ENCODE measurements around the gene AUP1.

DNA sequence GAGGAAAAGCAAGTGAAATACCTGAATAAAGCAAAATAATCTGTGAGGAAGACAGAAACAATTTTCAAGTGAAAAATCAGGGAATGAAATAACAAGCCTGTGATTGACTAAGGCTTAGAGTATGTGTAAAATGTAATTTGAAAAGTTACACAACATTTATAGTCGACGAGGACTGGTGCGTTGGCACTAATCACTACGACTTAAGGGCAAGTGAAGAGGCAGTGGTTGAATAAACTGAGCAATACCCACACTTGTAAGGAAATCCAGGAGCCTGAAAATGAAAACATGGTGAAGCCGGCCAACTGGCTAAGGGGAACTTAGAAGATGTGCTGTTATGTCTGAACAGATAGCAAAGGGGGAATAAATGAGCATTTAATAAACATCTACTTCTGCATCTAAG lies 38.4 kb upstream of the AUP1 start:
- TF ChIP-seq POLR2A (IDR thresholded peaks at IDR 0.05) = no peak
- TF ChIP-seq, protein P1, sequence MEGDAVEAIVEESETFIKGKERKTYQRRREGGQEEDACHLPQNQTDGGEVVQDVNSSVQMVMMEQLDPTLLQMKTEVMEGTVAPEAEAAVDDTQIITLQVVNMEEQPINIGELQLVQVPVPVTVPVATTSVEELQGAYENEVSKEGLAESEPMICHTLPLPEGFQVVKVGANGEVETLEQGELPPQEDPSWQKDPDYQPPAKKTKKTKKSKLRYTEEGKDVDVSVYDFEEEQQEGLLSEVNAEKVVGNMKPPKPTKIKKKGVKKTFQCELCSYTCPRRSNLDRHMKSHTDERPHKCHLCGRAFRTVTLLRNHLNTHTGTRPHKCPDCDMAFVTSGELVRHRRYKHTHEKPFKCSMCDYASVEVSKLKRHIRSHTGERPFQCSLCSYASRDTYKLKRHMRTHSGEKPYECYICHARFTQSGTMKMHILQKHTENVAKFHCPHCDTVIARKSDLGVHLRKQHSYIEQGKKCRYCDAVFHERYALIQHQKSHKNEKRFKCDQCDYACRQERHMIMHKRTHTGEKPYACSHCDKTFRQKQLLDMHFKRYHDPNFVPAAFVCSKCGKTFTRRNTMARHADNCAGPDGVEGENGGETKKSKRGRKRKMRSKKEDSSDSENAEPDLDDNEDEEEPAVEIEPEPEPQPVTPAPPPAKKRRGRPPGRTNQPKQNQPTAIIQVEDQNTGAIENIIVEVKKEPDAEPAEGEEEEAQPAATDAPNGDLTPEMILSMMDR (IDR thresholded peaks at IDR 0.05) = no peak

Measured in esophagus squamous epithelium (tissue), 4 donors.